ENCODE results near the gene KIRREL3.

KIRREL3 gene

GRCh38 chr11:126518071-126518971 lies 482.2 kb downstream of the KIRREL3 start:
- peaks cover 14% of the 10 kb centered on the region for H3K27me3 ChIP-seq
- no peaks in the 10 kb centered on the region for H3K9me3 ChIP-seq
- TF ChIP-seq, protein P1, sequence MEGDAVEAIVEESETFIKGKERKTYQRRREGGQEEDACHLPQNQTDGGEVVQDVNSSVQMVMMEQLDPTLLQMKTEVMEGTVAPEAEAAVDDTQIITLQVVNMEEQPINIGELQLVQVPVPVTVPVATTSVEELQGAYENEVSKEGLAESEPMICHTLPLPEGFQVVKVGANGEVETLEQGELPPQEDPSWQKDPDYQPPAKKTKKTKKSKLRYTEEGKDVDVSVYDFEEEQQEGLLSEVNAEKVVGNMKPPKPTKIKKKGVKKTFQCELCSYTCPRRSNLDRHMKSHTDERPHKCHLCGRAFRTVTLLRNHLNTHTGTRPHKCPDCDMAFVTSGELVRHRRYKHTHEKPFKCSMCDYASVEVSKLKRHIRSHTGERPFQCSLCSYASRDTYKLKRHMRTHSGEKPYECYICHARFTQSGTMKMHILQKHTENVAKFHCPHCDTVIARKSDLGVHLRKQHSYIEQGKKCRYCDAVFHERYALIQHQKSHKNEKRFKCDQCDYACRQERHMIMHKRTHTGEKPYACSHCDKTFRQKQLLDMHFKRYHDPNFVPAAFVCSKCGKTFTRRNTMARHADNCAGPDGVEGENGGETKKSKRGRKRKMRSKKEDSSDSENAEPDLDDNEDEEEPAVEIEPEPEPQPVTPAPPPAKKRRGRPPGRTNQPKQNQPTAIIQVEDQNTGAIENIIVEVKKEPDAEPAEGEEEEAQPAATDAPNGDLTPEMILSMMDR (IDR thresholded peaks at IDR 0.05): no peak
- no peaks in the 10 kb centered on the region for H3K36me3 ChIP-seq
- H3K4me3 ChIP-seq (ENCODE audit: low read depth in 1 of 2, low read length in 1 of 2): no peak overlapping the region
- H3K27ac ChIP-seq: no peak overlapping the region
- H3K4me1 ChIP-seq (ENCODE audit: control insufficient read depth in 1 of 2, insufficient read depth in 1 of 2, low read depth in 1 of 2, low read length in 1 of 2): no peaks in the 10 kb centered on the region

- no peak overlapping the region for H3K27ac ChIP-seq
- peaks cover 14% of the 10 kb centered on the region for H3K27me3 ChIP-seq
- TF ChIP-seq, protein P1 (IDR thresholded peaks at IDR 0.05): no peak
- no peaks in the 10 kb centered on the region for H3K36me3 ChIP-seq
- no peaks in the 10 kb centered on the region for H3K4me1 ChIP-seq (ENCODE audit: control insufficient read depth in 1 of 2, insufficient read depth in 1 of 2, low read depth in 1 of 2, low read length in 1 of 2)
- no peaks in the 10 kb centered on the region for H3K9me3 ChIP-seq
- no peak overlapping the region for H3K4me3 ChIP-seq (ENCODE audit: low read depth in 1 of 2, low read length in 1 of 2)
Measured at GRCh38 chr11:126515501-126515900, 485.1 kb downstream of the KIRREL3 start.

GRCh38 chr11:126514061-126514693 lies 486.4 kb downstream of the KIRREL3 start:
- Histone ChIP-seq H3K9me3 (no peaks in the 10 kb centered on the region), H3K4me3 (ENCODE audit: low read depth in 1 of 2, low read length in 1 of 2) (no peak overlapping the region), H3K36me3 (no peaks in the 10 kb centered on the region), H3K4me1 (ENCODE audit: control insufficient read depth in 1 of 2, insufficient read depth in 1 of 2, low read depth in 1 of 2, low read length in 1 of 2) (no peaks in the 10 kb centered on the region), H3K27me3 (peaks cover 14% of the 10 kb centered on the region), H3K27ac (no peak overlapping the region)
- TF ChIP-seq, protein P1 (IDR thresholded peaks at IDR 0.05): no peak

DNA sequence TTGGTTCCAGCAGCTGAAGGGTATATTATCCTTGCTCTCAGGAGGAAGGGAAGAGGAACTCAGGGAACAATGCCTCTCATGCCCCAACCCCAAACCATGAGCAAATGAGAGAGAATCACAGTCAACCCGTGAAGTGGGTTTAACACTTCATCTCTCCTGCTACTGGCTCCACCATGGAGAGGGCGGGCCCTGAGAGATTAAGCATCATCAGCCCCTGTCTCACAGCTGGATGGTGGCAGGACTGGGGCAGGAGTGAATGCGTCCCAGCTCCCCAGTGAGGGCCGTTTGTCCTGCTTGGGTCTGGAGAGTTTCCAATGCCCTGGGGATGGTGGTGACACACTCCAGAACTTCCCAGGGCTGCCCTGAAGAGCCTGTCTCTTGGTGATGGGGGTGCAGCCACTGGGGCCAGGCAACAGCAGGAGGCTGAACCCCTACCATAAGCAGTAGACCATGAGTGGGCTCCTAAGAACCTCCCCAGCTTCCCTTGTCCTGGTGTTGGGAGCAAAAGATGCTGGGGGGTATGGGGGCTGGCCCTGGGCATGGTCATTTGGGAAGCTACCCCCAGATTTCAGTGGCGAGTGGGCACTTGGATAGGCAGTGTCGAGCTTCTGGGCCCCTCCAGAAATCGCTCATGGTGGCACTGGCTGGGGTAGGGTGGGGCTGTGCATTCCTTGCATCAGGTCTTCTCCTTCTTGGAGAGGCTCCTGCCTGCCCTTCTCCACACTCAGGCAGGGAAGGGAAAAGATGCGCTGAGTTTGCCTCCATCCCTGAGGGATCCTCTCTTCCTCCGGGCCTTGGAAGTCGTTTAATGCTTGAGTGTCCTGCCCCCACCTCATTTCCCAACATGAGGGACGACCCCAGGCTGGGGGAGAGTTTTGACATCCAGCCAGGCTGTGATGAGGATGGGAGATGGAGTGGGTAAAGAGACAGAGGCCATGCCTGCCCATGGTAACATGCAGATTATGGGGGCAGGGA lies 487.5 kb downstream of the KIRREL3 start:
- Histone ChIP-seq H3K9me3 (no peaks in the 10 kb centered on the region), H3K4me3 (ENCODE audit: low read depth in 1 of 2, low read length in 1 of 2) (no peak overlapping the region), H3K36me3 (no peaks in the 10 kb centered on the region), H3K4me1 (ENCODE audit: control insufficient read depth in 1 of 2, insufficient read depth in 1 of 2, low read depth in 1 of 2, low read length in 1 of 2) (no peaks in the 10 kb centered on the region), H3K27me3 (peaks cover 14% of the 10 kb centered on the region), H3K27ac (no peak overlapping the region)
- TF ChIP-seq, protein P1 (IDR thresholded peaks at IDR 0.05): no peak

DNA sequence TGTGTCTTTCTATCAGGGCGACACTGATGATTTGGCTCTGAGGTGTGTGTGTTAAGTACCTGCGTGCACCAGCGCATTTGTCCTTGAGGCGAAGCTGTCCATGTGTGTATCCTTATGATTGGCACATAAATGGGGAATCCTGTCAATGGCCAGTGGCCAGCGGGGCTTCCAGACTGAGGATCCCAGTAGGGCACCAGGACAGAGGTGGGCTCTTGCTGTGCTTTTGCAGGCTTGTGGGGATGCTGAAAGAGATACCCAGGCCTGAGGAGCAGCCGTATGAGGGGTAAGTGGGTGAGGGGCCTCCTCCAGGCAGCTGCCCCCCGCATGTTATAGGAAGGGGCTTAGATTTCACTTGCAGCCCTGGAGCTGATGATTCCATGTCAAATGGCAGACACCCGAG lies 488.3 kb downstream of the KIRREL3 start:
- TF ChIP-seq, protein P1 (IDR thresholded peaks at IDR 0.05): no peak
- H3K9me3 ChIP-seq: no peaks in the 10 kb centered on the region
- no peaks in the 10 kb centered on the region for H3K4me1 ChIP-seq (ENCODE audit: control insufficient read depth in 1 of 2, insufficient read depth in 1 of 2, low read depth in 1 of 2, low read length in 1 of 2)
- no peak overlapping the region for H3K4me3 ChIP-seq (ENCODE audit: low read depth in 1 of 2, low read length in 1 of 2)
- H3K27ac ChIP-seq: no peak overlapping the region
- peaks cover 14% of the 10 kb centered on the region for H3K27me3 ChIP-seq
- H3K36me3 ChIP-seq: no peaks in the 10 kb centered on the region

Data from neutrophil (primary cell).